NCI-H82 (cell line): ENCODE results near the gene NOS1AP.

Experiments used
- DNase-seq: peaks from one replicate; lab custom pipeline; 2025; lab: John Stamatoyannopoulos, UW

Gene NOS1AP

DNA sequence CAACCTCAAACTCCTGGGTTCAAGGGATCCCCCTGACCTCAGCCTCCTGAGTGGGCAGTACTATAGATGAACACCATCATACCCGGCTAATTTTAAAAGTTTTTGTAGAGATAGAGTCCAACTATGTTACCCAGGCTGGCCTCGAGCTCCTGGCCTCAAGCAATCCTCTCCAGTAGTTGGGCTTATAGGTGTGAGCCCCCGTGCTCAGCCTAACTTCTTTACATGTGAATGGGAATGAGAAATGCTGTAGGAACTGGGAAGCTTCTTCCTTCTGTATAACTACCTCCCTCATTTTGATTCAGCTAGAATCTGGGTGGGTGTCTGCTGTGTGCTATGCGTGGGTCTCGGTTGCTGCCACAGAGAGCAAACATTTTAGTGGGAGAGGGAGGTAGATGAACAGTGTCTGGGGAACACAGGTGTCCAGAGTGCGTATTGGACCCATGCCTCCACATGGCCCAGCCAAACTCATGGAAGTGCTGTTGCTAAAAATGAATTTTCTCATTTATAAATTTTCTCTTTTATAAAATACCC lies 150.6 kb downstream of the NOS1AP start:
- no peak for DNase-seq

DNA sequence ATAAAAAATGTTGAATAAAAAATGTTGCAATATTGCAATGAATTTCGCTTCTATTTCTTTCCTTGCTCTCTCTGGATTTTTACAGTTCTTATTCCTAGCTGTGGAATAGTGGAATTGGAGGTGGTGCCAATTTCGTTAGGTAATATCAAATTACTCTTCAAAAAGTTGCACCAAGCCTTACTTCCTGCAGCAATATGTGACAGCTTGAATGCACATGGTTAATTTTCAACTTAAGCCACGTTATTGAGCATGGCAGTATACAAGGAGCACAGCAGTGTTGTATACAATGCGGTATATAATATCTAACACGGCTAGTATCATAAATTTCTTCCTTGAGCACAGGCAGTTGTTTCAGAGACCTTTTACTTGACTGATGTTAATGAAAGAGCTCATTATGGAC lies 152.5 kb downstream of the NOS1AP start:
- DNase-seq = no peak

DNA sequence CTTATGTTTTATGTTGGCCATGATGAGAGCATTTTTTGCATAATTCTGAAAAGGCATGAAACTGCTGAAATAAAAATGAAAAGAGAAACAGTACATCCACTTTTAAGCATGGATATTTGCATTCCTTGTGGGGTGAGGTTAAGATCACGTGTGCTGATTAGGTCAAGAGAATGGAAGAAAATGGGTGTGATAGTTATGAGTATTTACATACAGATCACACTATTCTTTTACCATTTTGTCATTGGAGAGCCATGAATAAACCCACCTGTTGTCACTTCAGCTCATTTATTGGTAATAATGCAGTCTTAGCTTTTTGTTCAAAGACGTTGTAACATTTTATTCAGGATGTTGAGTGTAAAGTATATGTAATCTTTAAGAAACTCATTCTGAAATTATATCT lies 153.2 kb downstream of the NOS1AP start:
- DNase-seq = no peak

DNA sequence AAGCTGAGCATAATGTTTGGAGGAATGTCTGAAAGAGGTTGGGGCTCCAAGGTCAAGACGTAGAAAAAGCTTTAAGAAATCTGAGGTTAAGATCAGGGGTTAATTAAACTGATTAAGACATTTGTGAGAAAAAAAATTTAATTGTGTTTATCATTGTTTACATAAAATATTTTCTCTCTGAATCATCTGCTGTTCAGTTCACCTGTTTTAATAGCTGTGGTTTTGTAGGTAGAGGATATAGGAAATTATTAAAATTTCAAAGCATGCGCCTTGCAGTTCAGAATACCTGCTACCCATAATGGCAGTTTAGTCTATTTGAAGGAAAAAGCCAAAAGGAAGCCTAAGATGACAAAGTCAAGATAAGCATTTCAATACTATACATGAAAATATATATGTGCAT lies 154.0 kb downstream of the NOS1AP start:
- DNase-seq = no peak

DNA sequence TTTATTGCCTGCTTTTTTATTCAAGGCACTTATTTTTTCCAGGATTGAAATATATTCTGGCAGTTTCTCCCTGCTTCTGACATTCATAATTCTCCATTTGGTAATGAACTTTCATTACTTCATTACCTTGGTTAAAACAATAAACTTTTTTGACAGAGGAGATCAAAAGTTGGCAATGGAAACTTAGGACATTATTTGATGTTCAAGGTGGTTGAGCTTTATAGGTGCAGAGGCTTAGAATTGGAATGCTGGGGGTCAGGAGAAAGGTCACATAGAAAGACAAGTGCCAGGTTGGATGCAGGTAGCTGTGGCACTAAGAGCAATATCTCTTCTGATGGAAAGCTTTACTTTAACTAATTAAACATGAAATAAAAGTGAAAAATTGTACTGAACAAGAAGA lies 154.8 kb downstream of the NOS1AP start:
- DNase-seq = no peak

DNA sequence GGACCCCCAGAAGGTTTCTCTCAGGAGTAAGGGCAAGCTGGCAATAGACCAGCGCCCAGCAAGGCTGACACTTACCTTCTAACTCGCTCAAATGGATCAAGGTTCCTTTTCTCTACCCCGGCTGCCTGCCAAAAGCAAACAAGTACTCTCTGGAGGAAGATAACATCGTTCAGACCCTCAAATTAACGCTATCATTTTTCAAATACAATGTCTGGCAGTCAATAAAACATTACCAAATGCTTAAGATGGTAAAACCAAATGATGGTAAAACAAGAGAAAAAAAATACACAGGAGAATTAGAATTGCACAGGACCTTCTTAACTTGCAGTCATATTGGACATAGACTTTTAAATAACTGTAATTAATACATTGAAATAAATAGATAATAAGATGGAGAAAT lies 159.1 kb downstream of the NOS1AP start:
- DNase-seq = no peak

DNA sequence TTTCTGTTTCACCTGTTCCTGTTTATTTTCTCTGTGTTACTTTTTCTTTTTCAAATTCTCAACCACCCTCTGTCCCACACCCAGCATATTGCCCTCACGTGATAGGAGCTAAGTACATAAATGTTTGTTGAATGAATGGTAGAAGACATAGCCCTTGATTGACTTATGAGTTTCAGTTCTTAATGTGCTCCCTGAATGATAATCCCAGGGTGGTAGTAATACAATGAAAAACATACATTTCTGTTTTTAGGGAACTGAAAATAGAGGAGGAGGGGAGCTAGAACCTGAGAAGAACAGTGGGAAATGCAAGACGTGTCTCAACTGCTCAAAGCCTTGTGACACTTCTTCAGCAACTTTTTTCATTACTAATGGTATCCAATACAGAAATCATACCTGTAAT lies 160.1 kb downstream of the NOS1AP start:
- no peak for DNase-seq

- DNase-seq = peak; percentile 45
Measured at GRCh38 chr1:162230096-162230495, 160.6 kb downstream of the NOS1AP start.

GRCh38 chr1:162230517-162230916 lies 161.0 kb downstream of the NOS1AP start:
- DNase-seq = no peak

- DNase-seq = no peak
Measured at GRCh38 chr1:162232034-162232711, 162.7 kb downstream of the NOS1AP start.

DNA sequence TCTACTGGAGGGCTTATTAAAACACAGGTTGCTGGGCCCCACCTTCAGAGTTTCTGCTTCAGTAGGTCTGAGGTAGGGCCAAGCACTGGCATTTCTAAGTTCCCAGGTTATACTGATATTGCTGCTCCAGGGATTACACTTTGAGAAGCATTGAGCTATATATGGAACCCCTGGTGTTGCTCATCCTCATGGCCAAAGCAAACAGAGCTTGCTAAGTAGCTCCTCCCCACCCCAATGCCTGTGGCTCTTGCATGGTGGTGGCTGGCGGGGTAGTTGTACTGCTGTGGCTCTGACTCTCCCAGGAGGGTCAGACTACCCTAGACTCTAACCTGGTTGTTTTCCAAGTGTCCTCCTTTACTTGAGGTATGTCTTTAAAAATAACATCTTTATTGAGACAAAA lies 163.6 kb downstream of the NOS1AP start:
- DNase-seq = no peak

DNA sequence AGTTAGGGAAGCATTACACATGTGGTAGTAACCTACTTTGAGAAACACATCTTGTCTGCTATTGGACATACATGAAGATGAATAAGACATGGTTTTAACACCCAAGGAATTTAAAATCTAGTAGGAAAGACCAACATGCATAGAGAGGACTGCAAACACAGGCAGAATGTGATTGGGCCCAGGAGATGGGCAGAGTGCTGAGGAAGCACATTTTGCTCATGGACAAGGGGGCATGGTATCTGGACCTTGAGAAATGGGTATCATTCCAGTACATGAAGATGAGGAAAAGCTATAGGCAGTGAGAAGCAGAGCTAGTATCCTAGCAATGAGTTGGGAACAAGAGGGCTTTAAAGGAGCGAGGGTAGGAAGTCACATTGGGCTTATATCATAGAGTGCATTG lies 164.4 kb downstream of the NOS1AP start:
- no peak for DNase-seq

GRCh38 chr1:162234571-162234970 lies 165.1 kb downstream of the NOS1AP start:
- DNase-seq = no peak

GRCh38 chr1:162235241-162235800 lies 165.8 kb downstream of the NOS1AP start:
- DNase-seq = no peak

DNA sequence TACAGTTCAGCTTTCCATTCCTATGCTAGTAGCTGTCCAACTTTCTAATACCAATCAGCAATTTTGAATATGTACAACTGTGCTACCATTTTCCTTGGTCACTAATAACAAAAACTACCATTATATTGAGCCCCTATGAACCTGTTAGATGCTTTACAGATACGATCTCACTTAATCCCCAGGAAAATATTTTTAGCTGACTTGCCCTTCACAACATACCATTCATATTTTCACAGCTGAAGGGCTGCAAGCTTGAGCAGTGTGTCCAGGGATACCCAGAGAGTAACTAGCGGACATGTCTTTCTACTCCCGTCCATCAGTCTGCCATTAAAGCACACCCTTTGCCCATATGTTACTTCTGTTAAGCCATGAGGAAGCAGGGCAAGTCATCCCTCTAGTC lies 166.7 kb downstream of the NOS1AP start:
- DNase-seq = no peak

DNA sequence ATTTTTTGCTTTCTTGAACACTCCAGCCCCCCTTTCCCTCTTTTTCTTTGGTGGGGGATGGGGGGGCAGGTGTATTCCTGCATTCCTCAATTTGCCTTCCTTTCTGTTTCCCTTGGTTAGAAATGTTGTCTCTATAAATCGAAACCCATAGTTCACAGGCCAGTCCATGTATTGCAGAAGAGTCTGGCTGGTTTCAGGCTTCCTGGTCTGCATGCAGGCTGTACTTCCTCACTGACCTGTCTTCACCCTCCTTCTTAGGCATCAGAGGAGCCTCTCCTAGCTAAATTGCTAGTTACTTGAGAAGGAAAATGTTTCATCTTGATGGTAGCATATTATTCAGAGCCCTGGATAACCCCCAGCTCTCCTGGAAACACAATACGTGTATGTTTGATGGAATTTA lies 167.1 kb downstream of the NOS1AP start:
- no peak for DNase-seq

DNA sequence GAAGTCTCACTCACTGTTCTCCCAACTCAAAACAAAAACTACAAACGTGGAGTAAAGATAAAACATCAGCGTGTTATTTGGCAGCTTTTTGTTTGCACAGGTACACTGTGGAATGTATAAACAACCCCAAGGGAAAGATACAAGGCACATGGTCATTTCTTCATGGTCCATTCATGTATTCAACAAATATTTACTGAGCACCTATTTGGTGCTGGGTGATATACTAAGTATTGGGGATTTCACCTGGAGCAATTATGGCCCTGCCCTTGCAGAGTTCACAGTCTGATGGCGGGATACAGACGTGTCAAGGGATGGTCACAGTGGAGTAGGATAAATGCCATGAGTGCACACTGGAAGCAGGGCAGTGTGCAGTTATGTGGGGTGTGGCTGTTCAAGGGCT lies 171.1 kb downstream of the NOS1AP start:
- DNase-seq = no peak

DNA sequence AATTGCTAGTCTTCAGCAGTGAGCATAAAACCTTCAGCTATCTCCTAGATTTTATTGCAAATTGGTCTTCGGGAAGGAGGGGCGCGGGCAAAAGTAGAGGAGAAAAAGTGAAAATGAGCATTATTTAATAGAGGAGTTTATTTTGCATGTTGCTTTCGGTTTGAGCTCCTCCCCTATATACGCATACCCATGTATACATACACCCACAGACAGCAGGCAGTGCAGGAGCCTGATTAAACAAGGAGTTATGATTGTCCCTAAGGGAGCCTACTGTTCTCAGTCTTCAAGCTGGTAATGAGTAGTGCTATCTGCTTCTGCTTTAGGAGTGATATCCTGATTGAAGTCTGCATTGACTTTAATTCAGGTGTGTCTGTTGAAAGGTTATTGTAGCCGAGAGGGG lies 173.3 kb downstream of the NOS1AP start:
- no peak for DNase-seq

GRCh38 chr1:162248854-162249535 lies 179.5 kb downstream of the NOS1AP start:
- DNase-seq = peak; percentile 36

GRCh38 chr1:162250004-162250730 lies 180.7 kb downstream of the NOS1AP start:
- no peak for DNase-seq

GRCh38 chr1:162251102-162251501 lies 181.6 kb downstream of the NOS1AP start:
- DNase-seq = no peak

DNA sequence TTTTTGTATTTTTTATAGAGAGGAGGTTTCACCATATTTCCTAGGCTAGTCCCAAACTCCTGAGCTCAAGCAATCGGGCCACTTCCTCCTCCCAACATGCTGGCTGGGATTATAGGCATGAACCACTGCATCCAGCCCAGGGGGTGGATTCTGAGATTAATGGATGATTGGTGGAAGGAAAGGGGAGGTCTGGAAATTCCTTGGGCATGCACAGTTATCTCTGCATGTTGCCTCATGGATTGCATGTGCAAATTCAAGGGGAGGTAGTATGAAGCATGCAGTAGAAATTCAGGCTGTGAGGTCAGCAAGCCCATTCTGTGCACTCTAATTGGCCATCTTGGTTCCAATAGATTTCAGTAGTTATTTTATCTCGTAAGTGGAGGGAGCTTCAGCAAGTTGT lies 182.7 kb downstream of the NOS1AP start:
- peak; percentile 71 for DNase-seq

DNA sequence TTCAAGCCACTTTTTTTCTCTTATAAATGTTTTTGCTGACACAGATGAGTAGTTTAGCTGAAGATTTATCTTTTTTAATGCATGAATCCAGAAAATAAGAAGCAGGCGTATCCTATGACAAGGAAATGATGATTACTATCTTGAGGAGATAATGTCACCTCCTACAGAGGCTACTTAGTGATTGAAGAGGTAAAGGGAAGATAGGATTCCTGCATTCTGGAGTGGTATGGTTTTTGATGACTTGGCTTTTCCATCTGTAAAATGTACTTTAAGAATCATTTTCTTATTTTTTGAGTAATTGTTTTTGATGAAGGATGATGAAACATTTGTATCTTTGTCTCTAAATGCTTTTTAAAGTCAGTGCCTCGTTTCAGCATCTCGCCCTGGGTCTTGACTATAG lies 184.3 kb downstream of the NOS1AP start:
- DNase-seq = no peak
